GOT3 (cell line): ENCODE data around the gene NDUFA6.
"Not testable (repeated sequence)": the region's sequence is repeated elsewhere in the genome, so short reads cannot be mapped to it uniquely, and the experiment has no call there.

Experiments used
- DNase-seq: peaks from one replicate; lab custom pipeline; 2025; ENCODE audit warnings: mixed read lengths; lab: John Stamatoyannopoulos, UW

The NDUFA6 gene

DNA sequence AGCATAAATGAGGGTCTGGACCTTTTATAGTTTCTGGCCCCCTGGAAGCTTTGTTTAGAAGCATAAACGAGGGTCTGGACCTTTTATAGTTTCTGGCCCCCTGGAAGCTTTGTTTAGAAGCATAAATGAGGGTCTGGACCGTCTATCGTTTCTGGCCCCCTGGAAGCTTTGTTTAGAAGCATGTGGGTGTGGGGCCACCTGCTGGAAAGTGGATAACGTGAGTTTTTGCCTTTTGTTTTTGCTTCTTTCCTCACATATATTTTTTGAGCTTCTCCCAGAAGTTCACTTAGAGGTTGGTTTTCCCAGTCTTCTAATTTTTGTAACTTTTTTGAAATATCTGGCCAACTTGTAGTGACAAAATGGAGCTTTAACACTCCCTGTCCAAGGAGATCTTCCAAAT is 22.2 kb upstream of the NDUFA6 start:
- DNase-seq: not testable (repeated sequence)

DNA sequence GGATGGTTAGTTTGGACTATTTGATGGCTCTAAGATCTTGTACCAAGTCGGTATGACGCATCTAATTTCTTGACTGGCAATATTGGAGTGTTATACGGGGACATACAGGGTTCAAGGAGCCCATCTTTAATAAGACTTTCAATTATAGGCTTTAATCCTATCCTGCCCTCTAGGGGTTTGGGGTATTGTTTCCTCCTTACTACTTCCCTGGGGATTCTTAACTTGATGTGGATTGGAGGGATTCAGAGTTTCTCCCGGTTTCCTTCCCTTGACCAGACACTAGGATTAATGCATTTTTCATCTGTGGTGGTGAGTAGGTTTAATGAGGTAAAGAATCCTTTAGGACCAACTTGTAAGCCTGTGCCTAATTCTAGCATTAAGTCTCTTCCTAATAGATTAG is 21.2 kb upstream of the NDUFA6 start:
- DNase-seq: no peak

DNA sequence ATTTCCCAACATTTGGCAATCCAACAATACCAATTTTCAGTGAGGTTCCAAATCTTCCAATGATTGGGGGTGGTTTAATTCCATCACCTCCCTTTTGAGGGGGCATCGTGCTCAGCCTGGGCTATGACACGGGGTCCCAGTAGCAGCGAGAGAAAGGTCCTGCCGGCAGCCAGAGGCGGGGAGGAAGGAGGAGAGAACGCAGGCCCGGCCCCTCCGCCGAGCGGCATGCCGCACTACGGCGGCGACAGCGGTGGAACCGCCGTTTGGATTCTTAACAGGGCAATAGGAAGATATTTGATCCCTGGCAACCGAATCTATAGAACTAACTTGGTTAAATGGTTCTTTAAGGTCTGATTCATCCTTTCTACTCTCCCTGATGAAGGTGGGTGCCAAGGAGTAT is 18.3 kb upstream of the NDUFA6 start:
- DNase-seq: no peak

DNA sequence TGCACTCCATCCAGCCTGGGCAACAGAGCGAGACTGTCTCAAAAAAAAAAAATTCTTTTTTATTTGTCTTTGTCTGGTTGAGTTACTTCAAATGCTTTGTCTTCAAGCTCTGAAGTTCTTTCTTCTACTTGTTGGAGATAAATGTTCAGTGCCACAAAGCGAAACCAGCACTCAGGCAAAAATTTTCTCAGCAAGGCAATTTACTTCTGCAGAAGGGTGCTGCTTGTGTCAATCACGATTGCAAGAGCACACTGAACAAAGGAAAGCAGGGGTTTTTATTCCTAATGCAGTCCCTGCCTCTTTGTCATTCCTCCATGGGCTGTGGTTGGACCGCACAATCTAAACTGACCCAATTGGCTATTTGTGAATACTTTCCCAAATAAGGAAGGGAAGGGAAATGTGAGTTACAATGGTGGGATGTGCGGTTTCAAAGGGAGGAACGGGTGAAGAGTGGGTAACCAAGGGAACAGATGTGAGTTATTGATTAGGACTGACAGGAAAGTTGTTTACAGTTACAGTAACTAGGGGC is 13.8 kb upstream of the NDUFA6 start:
- DNase-seq: not testable (repeated sequence)

DNA sequence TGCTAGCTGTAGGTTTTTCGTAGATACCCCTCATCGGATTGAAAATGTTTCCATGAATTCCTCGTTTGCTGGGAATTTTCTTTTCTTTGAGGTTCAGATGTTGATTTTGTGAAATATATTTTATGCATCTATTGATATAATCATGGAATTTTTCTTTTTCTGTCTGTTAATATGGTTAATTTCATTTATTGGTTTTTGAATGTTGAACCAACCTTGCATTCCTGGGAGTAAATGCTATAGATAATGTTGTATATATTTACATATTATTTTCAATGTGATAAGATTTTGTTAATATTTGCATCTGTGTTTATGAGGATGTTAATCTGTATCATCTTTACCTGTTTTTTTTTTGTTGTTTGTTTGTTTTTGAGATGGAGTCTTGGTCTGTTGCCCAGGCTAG is 10.6 kb upstream of the NDUFA6 start:
- DNase-seq: no peak

DNA sequence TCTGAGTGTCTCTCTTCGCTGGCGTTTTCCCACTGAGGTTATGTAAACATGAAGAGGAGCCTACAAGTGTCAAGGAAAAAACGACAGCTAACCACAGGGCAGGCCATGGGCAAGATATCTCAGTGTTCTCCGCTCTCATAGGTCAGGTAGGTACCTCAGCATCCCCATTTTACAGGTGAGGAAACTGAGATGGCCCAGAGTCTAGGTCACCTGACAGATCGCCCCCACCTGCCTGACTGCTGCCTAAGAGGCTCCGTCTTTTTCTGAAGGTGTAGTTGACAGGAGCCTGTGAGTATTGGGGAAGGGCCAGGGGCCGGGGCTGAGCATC is 847 bp upstream of the NDUFA6 start:
- no peak for DNase-seq

DNA sequence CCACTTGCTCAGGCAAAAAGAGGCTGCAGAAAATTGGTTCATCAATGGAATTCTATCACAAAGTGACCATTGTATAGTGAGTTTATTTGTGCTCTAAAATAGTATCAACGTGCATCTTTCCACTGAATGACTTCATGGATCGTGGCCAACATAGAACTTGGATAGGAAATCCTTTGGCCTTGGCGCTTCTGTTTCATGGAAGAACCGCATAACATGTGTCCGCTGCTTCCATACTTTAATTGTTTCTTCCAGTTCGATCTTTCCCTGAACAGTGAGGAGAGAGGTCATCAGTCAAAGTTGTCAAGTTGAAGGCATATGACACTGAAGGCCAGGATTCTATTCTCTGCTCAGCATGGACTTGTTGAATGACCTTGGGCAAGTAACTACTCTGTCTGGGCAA is 4.5 kb downstream of the NDUFA6 start:
- no peak for DNase-seq

DNA sequence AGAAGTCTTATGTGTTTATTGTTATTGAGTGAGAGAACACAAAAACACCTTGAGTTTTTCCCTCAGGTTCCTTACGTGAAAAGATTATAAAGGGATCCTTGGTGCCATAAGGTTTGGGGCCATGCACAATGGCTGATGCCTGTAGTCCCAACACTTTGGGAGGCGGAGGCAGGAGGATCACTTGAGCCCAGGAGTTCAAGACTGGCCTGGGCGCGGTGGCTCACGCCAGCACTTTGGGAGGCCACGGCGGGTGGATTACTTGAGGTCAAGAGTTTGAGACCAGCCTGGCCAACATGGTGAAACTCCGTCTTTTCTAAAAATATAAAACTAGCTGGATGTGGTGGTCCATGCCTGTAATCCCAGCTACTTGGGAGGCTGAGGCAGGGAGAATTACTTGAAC is 5.7 kb downstream of the NDUFA6 start:
- DNase-seq: no peak

DNA sequence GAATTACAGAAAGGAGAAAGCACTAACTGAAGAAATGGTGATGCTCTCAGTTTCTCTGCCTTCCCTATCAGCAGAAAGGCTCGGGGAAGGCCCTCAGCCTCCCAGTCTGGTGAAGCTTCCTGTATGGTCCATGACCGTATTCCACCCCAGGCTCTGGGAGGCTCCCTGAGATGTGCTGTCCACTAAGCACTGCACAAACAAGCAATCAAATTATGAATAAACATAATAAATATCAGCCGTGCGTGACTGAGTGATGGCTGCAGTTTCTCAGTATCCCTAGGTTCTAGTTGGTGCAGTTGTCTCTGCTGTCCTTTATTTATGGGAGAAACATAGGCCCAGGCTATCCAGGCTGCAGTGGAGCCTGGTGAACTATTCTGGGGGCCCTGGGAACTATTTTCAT is 7.5 kb downstream of the NDUFA6 start:
- DNase-seq: no peak

DNA sequence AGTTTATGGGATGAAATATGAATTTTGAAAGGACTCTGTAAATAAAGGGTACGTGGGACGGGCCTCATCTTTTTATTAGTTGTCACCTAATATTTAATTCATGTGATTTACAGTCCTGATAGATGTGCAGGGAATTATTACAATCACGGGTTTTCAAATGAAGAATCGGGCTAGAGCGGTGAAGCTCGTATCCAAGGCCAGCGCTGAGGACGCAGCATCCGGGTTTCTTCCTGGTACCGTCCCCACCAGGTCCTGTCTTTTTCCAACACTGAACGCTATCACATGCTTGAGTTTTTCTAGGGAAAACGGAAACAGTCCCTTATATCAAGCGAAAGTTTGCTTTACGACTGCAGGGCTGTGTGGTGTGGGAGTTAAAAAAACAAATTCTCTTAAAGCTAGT is 10.3 kb downstream of the NDUFA6 start:
- no peak for DNase-seq

DNA sequence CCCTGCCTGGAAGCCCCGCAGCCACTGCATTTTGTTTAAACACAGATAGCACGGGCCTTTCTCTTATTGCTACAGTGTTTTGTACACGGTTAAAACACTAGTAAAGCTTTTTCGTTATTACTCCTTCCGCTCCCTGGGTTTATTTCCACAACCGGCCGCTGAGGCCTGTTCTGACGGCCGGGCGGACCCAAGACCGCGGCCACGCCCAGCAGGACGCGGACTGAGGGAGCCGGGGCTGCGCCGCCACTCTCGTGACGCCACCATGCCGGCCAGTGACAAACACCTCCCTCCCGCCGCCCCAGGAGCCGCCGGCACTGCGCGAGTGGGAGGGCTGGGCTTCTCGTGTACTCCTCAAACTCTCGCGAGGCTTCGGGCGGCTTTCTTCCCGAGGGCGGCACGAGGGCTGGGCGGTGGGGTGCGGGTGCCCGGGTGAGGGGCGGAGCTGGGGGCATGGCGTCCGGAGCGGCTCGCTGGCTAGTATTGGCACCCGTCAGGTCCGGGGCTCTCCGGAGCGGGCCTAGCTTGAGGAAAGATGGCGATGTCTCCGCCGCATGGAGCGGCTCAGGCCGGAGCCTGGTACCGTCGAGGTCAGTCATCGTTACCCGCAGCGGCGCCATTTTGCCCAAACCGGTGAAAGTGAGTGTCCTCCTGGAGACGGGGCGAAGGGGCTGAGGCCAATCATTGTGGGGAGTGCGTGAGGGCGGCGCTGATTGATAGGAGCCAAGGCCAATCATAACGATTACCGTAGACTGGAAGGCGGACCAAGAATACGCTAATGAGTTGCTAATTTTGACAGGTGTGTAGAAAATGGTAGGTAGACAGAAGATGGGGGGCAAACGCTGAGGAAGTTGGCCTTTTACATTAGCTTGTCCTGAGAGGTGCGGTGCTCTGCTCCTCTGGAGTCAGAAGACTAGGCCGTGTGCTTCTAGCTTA is 11.0 kb downstream of the NDUFA6 start, which contains the start of gene SMDT1:
Gene SMDT1, plus strand, starts transcription at position 382 of the 933 bp plus-strand sequence. Its CDS starts 69 bp downstream, at position 451.
- peak; percentile 96 for DNase-seq

DNA sequence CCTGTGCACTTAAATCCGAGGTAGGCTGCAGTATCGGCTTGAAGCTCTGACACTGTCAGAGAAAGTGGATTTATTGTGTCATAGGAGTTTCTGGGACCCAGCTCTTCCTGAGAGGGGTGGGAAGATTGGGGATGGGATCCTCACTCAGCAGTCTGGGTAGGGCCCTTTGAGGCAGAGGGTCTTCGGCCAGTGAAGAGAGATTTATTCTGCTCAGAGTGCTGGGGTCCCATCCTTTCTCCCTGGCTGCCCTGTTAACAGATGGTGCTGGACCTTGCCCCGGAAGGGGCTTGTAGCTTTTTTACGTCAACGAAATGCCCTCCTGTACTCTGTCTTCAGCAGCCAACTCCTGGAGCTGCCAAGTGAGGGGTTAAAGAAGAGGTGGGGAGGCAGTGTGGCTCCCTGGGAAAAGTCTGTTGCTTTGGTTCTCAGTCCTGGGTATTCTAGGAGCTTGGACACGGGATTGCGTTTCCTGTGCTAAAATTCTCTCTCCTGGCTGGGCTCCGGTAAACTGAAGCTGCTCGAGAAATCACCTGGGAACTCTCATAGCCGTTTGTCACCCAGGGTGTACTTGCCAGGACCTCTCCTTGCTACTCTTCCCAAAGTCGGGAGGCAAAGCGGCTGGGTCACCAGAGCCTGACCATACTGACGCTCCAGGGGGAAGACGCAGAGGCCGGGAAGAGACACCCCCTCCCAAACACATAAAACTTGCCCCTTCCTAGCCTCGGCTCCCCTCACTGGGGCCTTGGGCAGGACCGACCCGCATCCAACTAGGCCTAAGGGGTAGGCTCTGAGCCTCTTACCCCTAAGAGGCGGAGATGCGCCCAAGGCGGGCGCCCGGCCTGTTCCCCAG is 11.9 kb downstream of the NDUFA6 start:
- no peak for DNase-seq

DNA sequence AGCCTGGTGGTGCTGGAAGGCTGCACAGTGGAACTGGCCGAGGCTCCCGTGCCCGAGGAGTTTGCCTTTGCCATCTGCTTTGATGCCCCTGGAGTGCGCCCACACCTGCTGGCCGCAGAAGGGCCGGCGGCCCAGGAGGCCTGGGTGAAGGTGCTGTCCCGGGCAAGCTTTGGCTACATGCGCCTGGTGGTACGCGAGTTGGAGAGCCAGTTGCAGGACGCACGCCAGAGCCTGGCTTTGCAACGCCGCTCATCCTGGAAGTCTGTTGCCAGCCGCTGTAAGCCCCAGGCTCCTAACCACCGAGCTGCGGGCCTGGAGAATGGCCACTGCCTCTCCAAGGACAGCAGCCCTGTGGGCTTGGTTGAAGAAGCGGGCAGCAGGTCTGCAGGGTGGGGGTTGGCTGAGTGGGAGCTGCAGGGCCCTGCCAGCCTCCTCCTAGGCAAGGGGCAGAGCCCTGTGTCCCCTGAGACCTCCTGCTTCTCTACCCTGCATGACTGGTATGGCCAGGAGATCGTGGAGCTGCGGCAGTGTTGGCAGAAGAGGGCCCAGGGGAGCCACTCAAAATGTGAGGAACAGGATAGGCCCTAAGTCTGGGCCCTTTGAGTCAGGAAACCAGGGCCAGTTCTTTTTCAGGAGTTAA is 13.0 kb downstream of the NDUFA6 start:
- no peak for DNase-seq

DNA sequence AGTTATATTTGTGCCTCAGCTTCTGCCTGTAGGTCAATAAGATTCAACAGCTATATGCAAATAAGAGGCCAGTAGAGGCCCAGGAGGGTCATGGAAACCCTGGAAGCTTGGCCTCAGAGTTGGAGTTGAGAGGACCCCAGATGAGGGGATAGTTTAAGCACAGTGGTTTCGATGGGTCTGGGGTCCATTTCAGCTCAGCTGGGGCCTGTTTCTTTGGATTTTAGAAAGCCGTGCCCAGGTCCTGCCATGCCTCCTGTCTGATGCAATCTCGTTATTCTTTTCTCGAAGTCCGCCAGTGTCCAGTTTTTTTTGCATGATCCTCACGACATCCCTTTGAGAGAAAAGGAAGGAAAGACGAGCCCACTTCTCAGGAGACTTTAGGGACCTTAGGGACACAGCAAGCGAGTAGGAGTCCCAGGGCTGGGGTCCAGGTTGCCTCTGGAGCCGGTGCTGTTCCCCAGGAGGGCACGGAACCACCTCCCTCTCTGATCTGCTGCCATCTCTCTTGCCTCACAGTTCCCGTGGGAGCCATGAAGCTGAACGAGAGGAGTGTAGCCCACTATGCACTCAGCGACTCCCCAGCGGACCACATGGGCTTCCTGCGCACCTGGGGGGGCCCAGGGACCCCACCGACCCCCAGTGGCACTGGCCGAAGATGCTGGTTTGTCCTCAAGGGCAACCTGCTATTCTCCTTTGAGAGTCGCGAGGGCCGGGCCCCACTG is 13.6 kb downstream of the NDUFA6 start:
- no peak for DNase-seq

DNA sequence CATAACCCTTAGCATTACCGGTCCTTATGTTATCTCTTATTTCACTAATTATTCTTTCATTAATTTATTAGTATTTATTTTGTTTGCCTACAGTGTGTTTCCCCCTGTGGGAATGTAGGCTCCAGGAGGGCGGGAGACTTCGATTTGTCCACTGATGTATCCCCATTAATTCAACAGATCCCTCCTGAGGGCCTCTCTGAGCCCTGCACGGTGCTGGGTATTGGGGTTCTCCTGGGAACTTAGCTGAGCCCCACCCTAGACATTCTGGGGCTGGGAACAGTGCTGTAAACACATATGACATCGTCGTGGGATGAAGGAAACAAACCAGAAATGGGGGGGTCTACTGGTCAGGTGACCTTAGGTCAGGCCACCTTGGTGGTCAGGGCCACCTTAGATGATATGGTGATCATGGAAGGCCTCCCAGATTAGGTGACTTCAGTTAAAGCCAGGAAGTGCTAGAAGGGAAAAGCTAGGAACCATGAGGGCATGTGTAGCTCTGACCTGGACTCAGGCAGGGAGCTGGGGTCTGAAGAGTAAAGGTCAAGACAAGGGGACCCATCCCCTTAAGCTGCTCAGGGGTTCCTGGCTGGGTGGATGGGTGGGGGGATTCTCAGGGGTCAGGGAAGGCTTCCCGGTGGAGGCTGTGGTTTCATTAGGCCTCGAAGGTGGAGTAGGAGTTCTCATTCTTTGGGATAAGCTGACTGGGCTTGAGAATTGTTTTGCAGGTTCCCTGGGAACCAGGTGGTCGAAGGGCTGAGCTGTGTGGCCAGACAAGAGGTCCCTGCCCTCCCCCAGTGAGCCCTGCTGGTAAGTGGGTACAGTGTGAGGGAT is 15.5 kb downstream of the NDUFA6 start:
- DNase-seq: no peak

DNA sequence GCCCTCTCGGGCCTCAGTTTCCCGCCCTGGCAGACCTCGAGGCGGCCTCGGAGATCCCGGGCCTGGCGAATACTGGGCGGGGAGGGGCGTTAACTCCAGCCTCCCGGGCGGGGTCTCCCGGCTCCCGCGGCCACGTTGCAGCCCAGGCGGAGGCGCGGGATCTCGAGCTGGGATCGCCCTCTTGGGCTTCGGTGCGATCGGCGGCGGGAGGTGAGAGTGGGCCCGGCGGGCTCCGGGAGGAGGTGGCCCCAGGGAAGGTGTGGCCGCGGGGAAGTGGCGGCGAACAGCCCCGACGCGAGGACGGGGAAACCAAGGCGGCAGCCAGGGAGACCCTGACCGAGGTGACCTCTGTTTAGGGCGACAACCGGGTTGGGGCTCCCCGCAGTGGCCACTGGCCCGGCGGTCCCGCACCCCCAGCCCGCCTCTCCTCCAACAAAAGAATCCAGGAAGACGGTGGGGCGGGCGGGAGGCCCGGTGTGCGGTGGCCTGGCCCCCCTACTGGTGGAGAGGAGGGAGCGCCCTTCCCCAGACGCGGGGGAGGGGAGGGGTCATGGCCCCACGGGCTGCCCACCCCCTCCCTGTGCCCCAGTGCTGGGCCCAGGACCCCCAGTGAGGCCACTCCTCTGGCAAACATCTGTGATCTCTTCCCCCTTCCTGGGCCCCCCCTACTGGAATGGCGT is 16.3 kb downstream of the NDUFA6 start, which contains the start of gene PHETA2:
Gene PHETA2, plus strand, starts transcription at position 117 of the 680 bp plus-strand sequence. CDS start 3,046 bp downstream, outside the sequence.
- no peak for DNase-seq

DNA sequence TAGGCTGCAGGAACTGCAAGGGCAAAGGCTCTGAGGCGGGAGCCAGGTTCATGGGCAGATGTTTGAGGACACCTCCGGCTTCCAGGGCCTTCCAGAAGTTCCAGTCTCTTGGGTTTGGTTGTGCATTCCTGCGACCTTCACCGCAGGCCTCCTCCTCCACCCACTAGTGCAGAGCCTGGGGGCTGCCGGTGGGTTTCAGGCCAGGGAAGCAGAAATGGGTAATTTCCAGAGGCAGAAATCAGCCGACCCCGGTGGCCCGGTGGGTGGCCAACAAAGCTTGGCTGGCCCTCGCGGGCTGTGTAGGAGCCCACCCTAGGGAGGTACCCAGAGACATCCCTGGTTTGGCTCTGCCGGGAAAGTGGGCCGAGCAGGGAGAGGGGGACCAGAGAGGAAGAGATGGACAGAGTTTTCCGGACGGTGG is 16.9 kb downstream of the NDUFA6 start:
- no peak for DNase-seq

DNA sequence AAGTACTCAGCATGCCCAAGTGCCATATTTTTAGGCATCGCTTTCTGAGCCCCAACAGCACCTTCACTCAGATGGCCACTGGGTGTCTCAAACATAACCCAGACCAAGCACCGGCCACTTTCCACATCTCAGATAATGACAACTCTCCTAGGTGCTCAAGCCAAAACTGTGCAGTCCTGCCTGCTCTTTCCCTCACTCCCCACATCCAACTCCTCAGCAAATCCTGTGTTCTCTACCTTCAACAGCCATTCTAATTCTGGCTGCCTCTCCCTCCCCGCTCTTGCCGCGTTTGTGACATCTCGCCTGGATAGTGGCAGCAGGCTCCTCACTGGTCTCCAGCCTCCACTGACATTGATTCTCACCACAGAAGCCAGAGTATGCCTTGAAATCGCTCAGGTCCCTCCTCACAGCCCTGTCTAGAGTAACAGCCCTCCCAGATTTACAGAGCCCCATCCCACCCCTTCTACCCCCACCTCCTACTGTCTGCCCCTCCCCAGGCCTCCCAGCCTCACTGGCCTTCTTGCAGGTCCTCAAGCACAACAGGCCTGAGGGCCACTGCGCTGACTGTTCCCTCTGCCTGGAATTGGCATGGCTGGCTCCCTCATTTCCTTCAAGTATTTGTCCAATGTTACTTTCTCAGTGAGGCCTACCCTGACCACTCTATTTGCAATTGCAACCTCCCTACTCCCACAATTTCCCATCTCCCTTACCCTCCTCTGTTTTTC is 17.8 kb downstream of the NDUFA6 start:
- DNase-seq: no peak

DNA sequence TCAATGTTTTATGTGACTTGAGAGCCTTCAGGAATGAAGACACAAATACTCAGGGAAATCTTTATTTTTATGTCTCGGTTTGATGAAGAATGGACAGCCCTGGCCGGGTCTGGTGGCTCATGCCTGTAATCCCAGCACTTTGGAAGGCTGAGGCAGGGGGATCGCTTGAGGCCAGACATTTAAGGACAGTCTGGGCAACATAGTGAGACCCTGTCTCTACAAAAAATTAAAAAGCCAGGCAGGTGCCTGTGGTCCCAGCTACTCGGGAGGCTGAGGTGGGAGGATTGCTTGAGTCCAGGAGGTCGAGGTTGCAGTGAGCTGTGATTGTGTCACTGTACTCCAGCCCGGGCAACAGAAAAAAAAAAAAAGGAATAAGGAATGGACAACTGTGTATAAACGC is 19.1 kb downstream of the NDUFA6 start:
- DNase-seq: not testable (repeated sequence)
